Fibroblast of skin of right biceps (primary cell): ENCODE results near the gene RBM47.
A peak's percentile ranks its signal among the peaks of the same experiment; 100 is the strongest.

Experiments used
- DNase-seq: peaks from one replicate; pipeline ENCODE4 v3.0.0-alpha.2; 2013

Gene RBM47

GRCh38 chr4:40622913-40623312 lies 6.8 kb downstream of the RBM47 start:
- no peak for DNase-seq

- DNase-seq = peak; percentile 98
These were observed 7.8 kb downstream of the RBM47 start for GRCh38 chr4:40621592-40622512.

- no peak for DNase-seq
These were observed 8.5 kb downstream of the RBM47 start for GRCh38 chr4:40621229-40621591.

- DNase-seq = no peak
These were observed 10.1 kb downstream of the RBM47 start for GRCh38 chr4:40619600-40619999.

GRCh38 chr4:40617872-40618271 lies 11.8 kb downstream of the RBM47 start:
- no peak for DNase-seq

GRCh38 chr4:40614031-40614430 lies 15.6 kb downstream of the RBM47 start:
- no peak for DNase-seq

- DNase-seq = peak; percentile 76
These were observed 16.2 kb downstream of the RBM47 start for GRCh38 chr4:40613456-40613855.

- no peak for DNase-seq
These were observed 16.8 kb downstream of the RBM47 start for GRCh38 chr4:40612831-40613230.

- DNase-seq = no peak
These were observed 17.4 kb downstream of the RBM47 start for GRCh38 chr4:40612283-40612682.

GRCh38 chr4:40608628-40609027 lies 21.0 kb downstream of the RBM47 start:
- peak; percentile 88 for DNase-seq

- DNase-seq = peak; percentile 59
These were observed 22.4 kb downstream of the RBM47 start for GRCh38 chr4:40607221-40607620.

- DNase-seq = no peak
These were observed 23.4 kb downstream of the RBM47 start for GRCh38 chr4:40606239-40606767.

GRCh38 chr4:40603281-40603680 lies 26.4 kb downstream of the RBM47 start:
- peak; percentile 23 for DNase-seq

- no peak for DNase-seq
These were observed 28.0 kb downstream of the RBM47 start for GRCh38 chr4:40601641-40602040.

GRCh38 chr4:40600850-40601249 lies 28.8 kb downstream of the RBM47 start:
- no peak for DNase-seq

- no peak for DNase-seq
These were observed 30.2 kb downstream of the RBM47 start for GRCh38 chr4:40599431-40599830.

GRCh38 chr4:40596522-40596921 lies 33.1 kb downstream of the RBM47 start:
- no peak for DNase-seq

- DNase-seq = no peak
These were observed 33.7 kb downstream of the RBM47 start for GRCh38 chr4:40595981-40596380.

GRCh38 chr4:40594261-40595178 lies 35.1 kb downstream of the RBM47 start:
- peak; percentile 85 for DNase-seq

GRCh38 chr4:40592034-40592433 lies 37.6 kb downstream of the RBM47 start:
- no peak for DNase-seq

- DNase-seq = peak; percentile 65
These were observed 41.8 kb downstream of the RBM47 start for GRCh38 chr4:40587826-40588225.

- no peak for DNase-seq
These were observed 42.3 kb downstream of the RBM47 start for GRCh38 chr4:40587351-40587750.

GRCh38 chr4:40586729-40587128 lies 42.9 kb downstream of the RBM47 start:
- no peak for DNase-seq

GRCh38 chr4:40586034-40586433 lies 43.6 kb downstream of the RBM47 start:
- DNase-seq = no peak
